Thoracic aorta (tissue), 2 donors: ENCODE data around the gene DFFB. TPM values are rescaled to one million over a fixed set of nuclear protein-coding genes. Genes with fewer than 3 reads are reported as not detected.

Source experiments
- ATAC-seq: fragments of 150-250 bp; one replicate; pipeline ENCODE4 v1.8.0; 2017; ENCODE audit warnings: low read depth; ENCODE audit not compliant: insufficient number of reproducible peaks, low FRiP score
- DNase-seq: peaks from one replicate; pipeline ENCODE4 v3.0.0-alpha.2; 2020; ENCODE audit warnings: low spot score
- H3K27ac ChIP-seq, 2 donors: fragments of 200-600 bp; sonication (generic); 1 replicate in 1 of 2; 2 replicates in 1 of 2; pipeline ENCODE4 v1.5.1; 2016; ENCODE audit warnings: mild to moderate bottlenecking in 2 of 2, moderate library complexity in 2 of 2
- H3K27me3 ChIP-seq: fragments of 200-600 bp; sonication (generic); replicated peaks from 2 replicates; pipeline ENCODE4 v1.6.0; 2016; ENCODE audit warnings: mild to moderate bottlenecking; ENCODE audit not compliant: insufficient read depth
- H3K36me3 ChIP-seq: fragments of 200-600 bp; sonication (generic); one replicate; pipeline ENCODE4 v1.5.1; 2016
- H3K4me1 ChIP-seq, 2 donors: fragments of 200-600 bp; sonication (generic); 1 replicate in 1 of 2; 2 replicates in 1 of 2; pipeline versions ENCODE4 v1.5.1 to v1.6.0; 2016; ENCODE audit warnings: low read depth in 2 of 2, mild to moderate bottlenecking in 1 of 2; ENCODE audit not compliant: control insufficient read depth in 1 of 2
- H3K4me3 ChIP-seq: fragments of 200-600 bp; sonication (generic); 2 replicates; pipeline ENCODE4 v1.5.1; 2016; ENCODE audit warnings: mild to moderate bottlenecking
- H3K9me3 ChIP-seq: fragments of 200-600 bp; sonication (generic); 2 replicates; pipeline ENCODE4 v1.5.1; 2016
- total RNA-seq, 2 donors: library from RNA; depleted of rRNA; stranded (reverse); fragments of >200 nt; gene quantifications; one replicate each; pipeline versions ENCODE4 v1.1.0 to v1.2.3, GENCODE V29; 2016
- TF ChIP-seq, protein P1 (sequence below): fragments of 200-600 bp; sonication (generic); IDR thresholded peaks from one replicate; pipeline ENCODE4 v1.5.1; 2019; ENCODE audit warnings: antibody characterized with exemption

Gene DFFB
- total RNA-seq, 2 donors from 2014 or later, result 7.8 to 20.2 TPM

DNA sequence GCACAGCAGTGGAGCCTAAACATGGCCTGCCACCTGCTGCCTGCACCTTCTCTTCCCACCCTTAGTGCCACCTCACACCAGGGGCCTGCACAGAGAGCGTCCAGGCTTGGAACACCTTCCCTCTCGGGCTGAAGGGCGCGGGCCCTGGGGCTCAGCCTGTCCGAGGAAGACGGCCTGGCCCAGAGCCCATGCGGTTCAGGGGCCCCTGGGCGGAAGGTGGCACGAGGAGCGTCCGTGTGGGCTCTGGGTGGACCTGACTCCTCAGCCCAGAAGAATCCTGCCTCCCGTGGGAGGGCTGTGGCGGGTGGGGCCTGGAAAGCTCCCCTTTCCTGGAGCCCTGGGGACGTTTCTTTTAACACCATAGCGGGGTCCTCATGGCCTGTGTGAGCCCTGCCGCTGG, 19.4 kb downstream of the DFFB start:
- no peak overlapping the region for H3K27ac ChIP-seq
- ATAC-seq, result no peak
- TF ChIP-seq, protein P1, sequence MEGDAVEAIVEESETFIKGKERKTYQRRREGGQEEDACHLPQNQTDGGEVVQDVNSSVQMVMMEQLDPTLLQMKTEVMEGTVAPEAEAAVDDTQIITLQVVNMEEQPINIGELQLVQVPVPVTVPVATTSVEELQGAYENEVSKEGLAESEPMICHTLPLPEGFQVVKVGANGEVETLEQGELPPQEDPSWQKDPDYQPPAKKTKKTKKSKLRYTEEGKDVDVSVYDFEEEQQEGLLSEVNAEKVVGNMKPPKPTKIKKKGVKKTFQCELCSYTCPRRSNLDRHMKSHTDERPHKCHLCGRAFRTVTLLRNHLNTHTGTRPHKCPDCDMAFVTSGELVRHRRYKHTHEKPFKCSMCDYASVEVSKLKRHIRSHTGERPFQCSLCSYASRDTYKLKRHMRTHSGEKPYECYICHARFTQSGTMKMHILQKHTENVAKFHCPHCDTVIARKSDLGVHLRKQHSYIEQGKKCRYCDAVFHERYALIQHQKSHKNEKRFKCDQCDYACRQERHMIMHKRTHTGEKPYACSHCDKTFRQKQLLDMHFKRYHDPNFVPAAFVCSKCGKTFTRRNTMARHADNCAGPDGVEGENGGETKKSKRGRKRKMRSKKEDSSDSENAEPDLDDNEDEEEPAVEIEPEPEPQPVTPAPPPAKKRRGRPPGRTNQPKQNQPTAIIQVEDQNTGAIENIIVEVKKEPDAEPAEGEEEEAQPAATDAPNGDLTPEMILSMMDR, result no peak
- H3K36me3 ChIP-seq, result peaks cover 53% of the 10 kb centered on the region
- DNase-seq, result no peak
- H3K27me3 ChIP-seq, result no peaks in the 10 kb centered on the region
- no peak overlapping the region for H3K4me3 ChIP-seq
- no peaks in the 10 kb centered on the region for H3K4me1 ChIP-seq
- H3K9me3 ChIP-seq, result peaks cover 6% of the 10 kb centered on the region

DNA sequence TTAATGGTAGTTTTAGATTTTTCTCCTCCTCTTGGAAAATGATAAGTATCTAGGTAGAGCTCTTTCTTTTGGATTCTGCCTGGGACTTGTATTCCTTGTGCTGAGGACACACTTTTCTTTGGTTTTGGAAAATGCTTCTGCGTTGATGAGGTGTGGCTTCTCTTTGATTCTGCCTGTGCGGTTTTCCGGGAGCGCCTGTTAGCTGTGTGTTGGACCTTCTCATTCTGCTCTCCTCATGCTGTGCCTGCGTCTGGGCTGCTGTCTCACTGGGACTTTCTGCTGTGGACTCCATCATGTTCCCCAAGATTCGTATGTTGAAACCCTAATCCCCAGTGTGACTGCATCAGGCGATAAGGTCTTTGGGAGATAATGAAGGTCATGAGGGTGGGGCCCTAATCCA, 21.8 kb downstream of the DFFB start:
- no peak overlapping the region for H3K27ac ChIP-seq
- ATAC-seq, result no peak
- H3K4me3 ChIP-seq, result no peak overlapping the region
- H3K9me3 ChIP-seq, result peaks cover 6% of the 10 kb centered on the region
- TF ChIP-seq, protein P1, result no peak
- peaks cover 44% of the 10 kb centered on the region for H3K36me3 ChIP-seq
- no peak for DNase-seq
- H3K27me3 ChIP-seq, result no peaks in the 10 kb centered on the region
- no peaks in the 10 kb centered on the region for H3K4me1 ChIP-seq

DNA sequence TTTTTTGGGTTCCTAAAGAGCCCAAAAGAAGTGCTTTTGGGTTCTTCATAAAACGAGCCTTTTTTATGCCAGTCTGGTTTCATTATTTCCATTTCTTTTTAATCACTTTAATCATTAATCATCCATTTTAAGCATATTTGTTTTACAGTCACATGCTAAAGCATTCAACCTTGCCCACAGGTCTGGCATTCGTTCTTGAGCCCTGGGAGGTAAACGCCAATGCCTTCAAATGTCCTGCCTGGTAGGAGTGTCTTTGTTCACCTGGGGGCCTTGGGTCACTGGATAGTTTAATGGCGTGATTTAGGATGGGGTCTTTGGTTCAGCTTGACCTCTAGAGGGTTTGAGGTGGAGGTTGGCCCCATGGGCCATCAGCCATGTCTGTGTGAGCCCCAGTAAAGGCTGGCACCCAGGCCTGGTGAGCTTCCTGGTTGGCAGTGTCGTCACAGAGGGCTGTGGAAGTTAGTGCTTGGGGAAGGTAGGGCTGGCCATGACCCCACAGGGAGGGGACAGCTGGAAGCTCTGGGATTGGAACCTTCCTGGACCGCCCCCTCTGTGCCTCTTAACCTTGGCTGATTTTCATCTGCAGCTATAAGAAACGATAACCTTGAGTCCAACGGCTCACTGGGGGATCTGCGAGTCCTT, 22.6 kb downstream of the DFFB start:
- DNase-seq, result no peak
- ATAC-seq, result no peak
- no peaks in the 10 kb centered on the region for H3K4me1 ChIP-seq

DNA sequence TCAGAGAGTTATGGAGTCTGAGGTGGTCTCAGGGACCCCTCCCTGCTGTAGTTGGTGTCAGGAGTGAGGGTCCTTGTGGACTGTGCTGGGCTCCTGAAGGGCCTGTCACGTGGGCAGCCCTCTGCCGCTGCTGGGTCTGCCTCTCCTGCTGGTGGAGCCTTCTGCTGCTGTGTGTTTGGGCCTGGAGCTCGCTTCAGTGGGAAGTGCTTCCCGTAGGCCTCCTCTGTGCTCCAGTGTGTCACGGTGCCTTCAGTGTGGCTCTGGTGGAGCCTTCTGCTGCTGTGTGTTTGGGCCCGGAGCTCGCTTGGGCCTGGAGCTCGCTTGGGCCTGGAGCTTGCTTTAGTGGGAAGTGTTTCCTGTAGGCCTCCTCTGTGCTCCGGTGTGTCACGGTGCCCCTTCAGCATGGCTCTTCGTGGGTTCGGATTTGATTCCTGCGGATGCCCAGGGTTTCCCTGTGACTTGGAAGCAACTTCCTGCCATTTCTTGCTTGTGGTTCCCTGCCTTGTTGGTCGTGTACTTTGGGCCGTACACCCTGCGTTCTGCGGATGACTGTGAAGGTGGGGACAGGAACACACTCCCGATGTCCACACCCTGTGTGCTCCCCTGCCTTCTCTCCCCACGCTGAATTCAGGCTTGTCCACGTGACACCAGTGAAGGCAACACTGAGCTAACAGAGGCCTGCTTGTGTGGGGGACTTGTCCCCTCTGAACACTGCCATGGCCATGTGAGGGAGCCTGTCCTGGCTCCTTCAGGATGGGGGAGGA, 23.3 kb downstream of the DFFB start:
- Histone ChIP-seq H3K9me3 (peaks cover 6% of the 10 kb centered on the region), H3K4me3 (no peak overlapping the region), H3K27ac (no peak overlapping the region), H3K36me3 (peaks cover 37% of the 10 kb centered on the region), H3K27me3 (no peaks in the 10 kb centered on the region), H3K4me1 (no peaks in the 10 kb centered on the region)
- DNase-seq (no peak), ATAC-seq (no peak)
- TF ChIP-seq, protein P1, result no peak

More for the DNA sequence above, 22.6 kb downstream of the DFFB start:
- H3K27me3 ChIP-seq, result no peaks in the 10 kb centered on the region
- H3K27ac ChIP-seq, result no peak overlapping the region
- peaks cover 43% of the 10 kb centered on the region for H3K36me3 ChIP-seq
- H3K9me3 ChIP-seq, result peaks cover 6% of the 10 kb centered on the region
- H3K4me3 ChIP-seq, result no peak overlapping the region
- TF ChIP-seq, protein P1, result no peak

DNA sequence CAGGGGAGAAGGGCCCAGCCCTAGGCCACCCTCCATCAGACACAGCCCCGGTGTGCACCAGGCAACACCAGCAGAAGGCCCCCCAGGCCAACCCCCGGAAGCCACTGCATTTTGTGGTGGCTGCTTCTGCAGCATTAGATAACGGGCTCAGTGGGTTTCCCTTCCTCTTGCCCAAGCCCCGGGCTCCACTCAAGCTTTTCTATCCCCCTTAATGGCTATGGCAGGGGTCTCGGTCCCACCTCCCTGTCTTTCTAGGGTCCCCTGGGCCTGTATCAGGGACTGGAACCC, 23.9 kb downstream of the DFFB start:
- H3K27me3 ChIP-seq, result no peaks in the 10 kb centered on the region
- TF ChIP-seq, protein P1, result no peak
- no peak overlapping the region for H3K27ac ChIP-seq
- H3K9me3 ChIP-seq, result peaks cover 6% of the 10 kb centered on the region
- ATAC-seq, result no peak
- no peak for DNase-seq
- H3K4me1 ChIP-seq, result no peaks in the 10 kb centered on the region
- no peak overlapping the region for H3K4me3 ChIP-seq
- peaks cover 35% of the 10 kb centered on the region for H3K36me3 ChIP-seq
